H9 (cell line): ENCODE results near the gene FHL3. TPM values are rescaled to one million over a fixed set of nuclear protein-coding genes. Genes with fewer than 3 reads are reported as not detected.

ENCODE experiments used
- DNase-seq: peaks from one replicate; pipeline ENCODE4 v3.0.0-alpha.2; 2017
- H2AFZ ChIP-seq: one replicate; pipeline ENCODE4 v1.6.1; 2013; ENCODE audit warnings: mild to moderate bottlenecking, low read length, control low read depth, moderate library complexity
- H2AK5ac ChIP-seq: 2 replicates; pipeline ENCODE4 v1.6.1; 2013; ENCODE audit warnings: low read length, control low read depth, mixed read lengths; ENCODE audit not compliant: insufficient read length
- H2BK120ac ChIP-seq: one replicate; pipeline ENCODE4 v1.6.1; 2013; ENCODE audit warnings: low read depth, mild to moderate bottlenecking, low read length, control low read depth, inconsistent platforms; ENCODE audit not compliant: poor library complexity, severe bottlenecking
- H2BK12ac ChIP-seq: 2 replicates; pipeline ENCODE4 v1.6.1; 2013; ENCODE audit warnings: low read length, control low read depth, mixed read lengths, low read depth; ENCODE audit not compliant: insufficient read length
- H2BK15ac ChIP-seq: 2 replicates; pipeline ENCODE4 v1.6.1; 2013; ENCODE audit warnings: low read depth, low read length, control low read depth
- H2BK20ac ChIP-seq: one replicate; pipeline ENCODE4 v1.6.1; 2013; ENCODE audit warnings: low read depth, mild to moderate bottlenecking, low read length, control low read depth, inconsistent platforms; ENCODE audit not compliant: poor library complexity, severe bottlenecking
- H2BK5ac ChIP-seq: 2 replicates; pipeline ENCODE4 v1.6.1; 2013; ENCODE audit warnings: low read length, control low read depth, mixed read lengths; ENCODE audit not compliant: insufficient read length
- H3K14ac ChIP-seq: 2 replicates; pipeline ENCODE4 v1.6.1; 2013; ENCODE audit warnings: low read length, control low read depth; ENCODE audit not compliant: insufficient read depth
- H3K18ac ChIP-seq: 2 replicates; pipeline ENCODE4 v1.6.1; 2013; ENCODE audit warnings: low read depth, mild to moderate bottlenecking, mixed read lengths, low read length, control low read depth; ENCODE audit not compliant: insufficient read length
- H3K23ac ChIP-seq: 2 replicates; pipeline ENCODE4 v1.6.1; 2013; ENCODE audit warnings: low read length, control low read depth, mixed read lengths, low read depth; ENCODE audit not compliant: insufficient read length
- H3K23me2 ChIP-seq: 2 replicates; pipeline ENCODE4 v1.6.1; 2013; ENCODE audit warnings: low read depth, mild to moderate bottlenecking, mixed read lengths, low read length, control low read depth; ENCODE audit not compliant: insufficient read length, poor library complexity, severe bottlenecking
- H3K27ac ChIP-seq: 2 replicates; pipeline ENCODE4 v1.5.1; 2013; ENCODE audit warnings: low read length, control low read depth, mixed read lengths, low read depth; ENCODE audit not compliant: insufficient read length
- H3K27me3 ChIP-seq: 2 replicates; pipeline ENCODE4 v1.6.1; 2013; ENCODE audit warnings: low read length, control low read depth, inconsistent platforms; ENCODE audit not compliant: insufficient read depth
- H3K4ac ChIP-seq: 2 replicates; pipeline ENCODE4 v1.6.1; 2013; ENCODE audit warnings: low read depth, mild to moderate bottlenecking, control low read depth, inconsistent platforms, low read length, moderate library complexity
- H3K4me1 ChIP-seq: 2 replicates; pipeline ENCODE4 v1.6.1; 2013; ENCODE audit warnings: low read length, control low read depth, inconsistent platforms; ENCODE audit not compliant: insufficient read depth
- H3K4me2 ChIP-seq: 2 replicates; pipeline ENCODE4 v1.6.1; 2013; ENCODE audit warnings: low read length, control low read depth, mixed read lengths; ENCODE audit not compliant: insufficient read length, insufficient read depth
- H3K56ac ChIP-seq: 2 replicates; pipeline ENCODE4 v1.6.1; 2013; ENCODE audit warnings: low read depth, mild to moderate bottlenecking, mixed read lengths, low read length, control low read depth; ENCODE audit not compliant: insufficient read length
- H3K79me1 ChIP-seq: 2 replicates; pipeline ENCODE4 v1.6.1; 2013; ENCODE audit warnings: low read depth, mild to moderate bottlenecking, moderate library complexity, low read length, control low read depth, inconsistent platforms; ENCODE audit not compliant: insufficient read depth, poor library complexity, severe bottlenecking
- H3K79me2 ChIP-seq: 2 replicates; pipeline ENCODE4 v1.6.1; 2013; ENCODE audit warnings: low read length, control low read depth, inconsistent platforms; ENCODE audit not compliant: insufficient read depth
- H3K9ac ChIP-seq: 2 replicates; pipeline ENCODE4 v1.6.1; 2013; ENCODE audit warnings: low read length, control low read depth, mixed read lengths; ENCODE audit not compliant: insufficient read length; ENCODE audit errors: extremely low read depth
- H3K9me3 ChIP-seq: one replicate; pipeline ENCODE4 v1.6.1; 2013; ENCODE audit warnings: low read depth, low read length, inconsistent platforms; ENCODE audit not compliant: control insufficient read depth
- H3T11ph ChIP-seq: one replicate; pipeline ENCODE4 v1.6.1; 2013; ENCODE audit warnings: mild to moderate bottlenecking, low read length, control low read depth, inconsistent platforms
- H4K20me1 ChIP-seq: one replicate; pipeline ENCODE4 v1.6.1; 2013; ENCODE audit not compliant: control insufficient read depth, insufficient read length, insufficient read depth
- H4K5ac ChIP-seq: 2 replicates; pipeline ENCODE4 v1.6.1; 2013; ENCODE audit warnings: low read depth, mild to moderate bottlenecking, mixed read lengths, low read length, control low read depth; ENCODE audit not compliant: insufficient read length
- H4K8ac ChIP-seq: replicated peaks from 2 replicates; pipeline ENCODE4 v1.6.1; 2013; ENCODE audit warnings: low read length, control low read depth, mixed read lengths, low read depth; ENCODE audit not compliant: insufficient read length
- H4K91ac ChIP-seq: 2 replicates; pipeline ENCODE4 v1.6.1; 2013; ENCODE audit warnings: low read depth, mild to moderate bottlenecking, moderate library complexity, mixed read lengths, low read length, control low read depth; ENCODE audit not compliant: insufficient read length
- H3K27ac Mint-ChIP-seq, 3 experiments: 2 replicates in 2 of 3; 3 replicates in 1 of 3; pipeline ENCODE4 v1.8.0; 2020 to 2021; ENCODE audit warnings: mixed read lengths in 3 of 3, mild to moderate bottlenecking in 1 of 3, moderate library complexity in 1 of 3
- H3K27me3 Mint-ChIP-seq: 2 replicates; pipeline ENCODE4 v1.8.0; 2021; ENCODE audit warnings: low read depth, mild to moderate bottlenecking, moderate library complexity, mixed read lengths
- H3K36me3 Mint-ChIP-seq, 3 experiments: 2 replicates in 2 of 3; 3 replicates in 1 of 3; pipeline ENCODE4 v1.8.0; 2020 to 2021; ENCODE audit warnings: low read depth in 3 of 3, mixed read lengths in 3 of 3; ENCODE audit not compliant: insufficient read depth in 1 of 3
- H3K4me1 Mint-ChIP-seq, 2 experiments: 2 replicates each; pipeline ENCODE4 v1.8.0; 2020; ENCODE audit warnings: mixed read lengths in 2 of 2
- H3K4me3 Mint-ChIP-seq, 2 experiments: 2 replicates in 1 of 2; 3 replicates in 1 of 2; pipeline ENCODE4 v1.8.0; 2020 to 2021; ENCODE audit warnings: mild to moderate bottlenecking in 2 of 2, mixed read lengths in 2 of 2, moderate library complexity in 1 of 2
- H3K9me3 Mint-ChIP-seq, 2 experiments: 2 replicates in 1 of 2; 3 replicates in 1 of 2; pipeline ENCODE4 v1.8.0; 2020; ENCODE audit warnings: mild to moderate bottlenecking in 2 of 2, mixed read lengths in 2 of 2, moderate library complexity in 1 of 2
- CTCF ChIP-seq: fragments of 200-600 bp; sonication (generic); conservative IDR thresholded peaks from 3 replicates; pipeline ENCODE4 v1.8.0; 2021; ENCODE audit warnings: antibody characterized with exemption, mild to moderate bottlenecking
- WGBS: extraction: QIAGEN DNeasy Blood & Tissue Kit; methylation state at CpG from one replicate; pipeline ENCODE4 v1.1.7; 2013; ENCODE audit warnings: missing lambda C conversion rate, low lambda C conversion rate, mixed read lengths; ENCODE audit not compliant: insufficient read length; ENCODE audit errors: extremely low coverage; 5-methylcytosine and 5-hydroxymethylcytosine counted together
- total RNA-seq: library from RNA; stranded (reverse); gene quantifications from 2 replicates; pipeline ENCODE4 v1.2.1, GENCODE V29; 2021

Gene FHL3
- total RNA-seq, 1 experiment from 2014 or later, result 32.8 TPM

GRCh38 chr1:37947364-37947763 is 58.0 kb downstream of the FHL3 start:
- Histone ChIP-seq H3K23ac (no peak overlapping the region), H2BK5ac (no peak overlapping the region), H3K79me1 (no peaks in the 10 kb centered on the region), H4K91ac (no peak overlapping the region), H3K4me1 (no peaks in the 10 kb centered on the region), H3K23me2 (peaks cover 3% of the 10 kb centered on the region), H3K27ac (no peak overlapping the region), H2BK20ac (no peak overlapping the region), H3K9me3 (no peaks in the 10 kb centered on the region), H2BK12ac (no peak overlapping the region), H3K27me3 (no peaks in the 10 kb centered on the region), H3K56ac (no peak overlapping the region), H2AK5ac (no peak overlapping the region), H3K9ac (no peak overlapping the region), H3K79me2 (no peaks in the 10 kb centered on the region), H3T11ph (no peak overlapping the region), H3K4me2 (no peak overlapping the region), H2BK15ac (no peak overlapping the region), H3K18ac (no peak overlapping the region), H3K14ac (no peak overlapping the region), H2AFZ (no peak overlapping the region), H4K8ac (no peak overlapping the region), H4K5ac (peak overlapping the region; percentile 10), H2BK120ac (no peak overlapping the region), H3K4ac (no peak overlapping the region), H4K20me1 (no peaks in the 10 kb centered on the region)
- TF ChIP-seq CTCF, result no peak
- no peak for DNase-seq
- H3K27ac Mint-ChIP-seq, result peak overlapping the region in 2 of 3 experiments; percentile 99 to 100; a peak in 2 of 7 replicates
- peaks cover 20 to 23% of the 10 kb centered on the region in 2 experiments for H3K4me1 Mint-ChIP-seq
- peaks cover 0 to 3% (median 3%) of the 10 kb centered on the region in 3 experiments; a peak in 2 of 7 replicates for H3K36me3 Mint-ChIP-seq
- H3K4me3 Mint-ChIP-seq, result peak overlapping the region; percentile 98 to 99
- no CpG with 5 or more reads among the region's 6 CpGs for WGBS
- no peaks in the 10 kb centered on the region for H3K9me3 Mint-ChIP-seq
- no peaks in the 10 kb centered on the region for H3K27me3 Mint-ChIP-seq

Other genes starting within 250 kb of the FHL3 start
- gene EPHA10, start 240.4 kb downstream of the FHL3 start, total RNA-seq, result 0.42 and 0.96 TPM in 2 replicates
- 22.7 and 24.2 TPM in 2 replicates for gene MANEAL, start 211.7 kb downstream of the FHL3 start, total RNA-seq
- gene C1orf122, start 197.7 kb downstream of the FHL3 start, total RNA-seq, result 59.3 and 61.5 TPM in 2 replicates
- gene YRDC, start 197.3 kb downstream of the FHL3 start, total RNA-seq, result 28.0 and 28.6 TPM in 2 replicates
- gene MTF1, start 145.9 kb downstream of the FHL3 start, total RNA-seq, result 17.0 and 17.5 TPM in 2 replicates
- gene INPP5B, start 58.5 kb downstream of the FHL3 start, total RNA-seq, result 28.2 and 28.8 TPM in 2 replicates
- gene SF3A3, start 15.5 kb downstream of the FHL3 start, total RNA-seq, result 143 and 144 TPM in 2 replicates
- gene UTP11, start 7.2 kb upstream of the FHL3 start, total RNA-seq, result 52.4 and 63.1 TPM in 2 replicates
- gene POU3F1, start 41.3 kb upstream of the FHL3 start, total RNA-seq, result 5.8 and 7.0 TPM in 2 replicates